Measurements from ENCODE around the gene SUGP2.

SUGP2 gene

DNA sequence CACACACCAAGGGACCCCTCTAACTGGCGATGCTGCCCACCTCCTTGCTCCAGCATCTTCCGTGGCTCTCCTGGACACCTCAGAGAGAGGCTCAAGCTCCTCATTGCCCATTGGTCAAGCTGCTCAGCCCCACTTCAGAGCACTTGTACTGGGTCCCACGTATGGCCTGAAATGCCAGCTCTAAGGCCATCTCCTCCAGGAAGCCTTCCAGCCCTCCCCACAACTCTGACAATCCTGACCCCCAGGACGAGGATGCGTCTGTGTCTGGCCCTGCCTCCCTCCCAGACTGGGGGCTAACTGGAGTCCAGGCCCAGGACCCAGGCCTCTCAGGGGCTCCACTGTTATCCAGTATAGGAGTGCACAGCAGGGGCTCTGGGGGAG is 84.4 kb downstream of the SUGP2 start:
- no peak for DNase-seq

DNA sequence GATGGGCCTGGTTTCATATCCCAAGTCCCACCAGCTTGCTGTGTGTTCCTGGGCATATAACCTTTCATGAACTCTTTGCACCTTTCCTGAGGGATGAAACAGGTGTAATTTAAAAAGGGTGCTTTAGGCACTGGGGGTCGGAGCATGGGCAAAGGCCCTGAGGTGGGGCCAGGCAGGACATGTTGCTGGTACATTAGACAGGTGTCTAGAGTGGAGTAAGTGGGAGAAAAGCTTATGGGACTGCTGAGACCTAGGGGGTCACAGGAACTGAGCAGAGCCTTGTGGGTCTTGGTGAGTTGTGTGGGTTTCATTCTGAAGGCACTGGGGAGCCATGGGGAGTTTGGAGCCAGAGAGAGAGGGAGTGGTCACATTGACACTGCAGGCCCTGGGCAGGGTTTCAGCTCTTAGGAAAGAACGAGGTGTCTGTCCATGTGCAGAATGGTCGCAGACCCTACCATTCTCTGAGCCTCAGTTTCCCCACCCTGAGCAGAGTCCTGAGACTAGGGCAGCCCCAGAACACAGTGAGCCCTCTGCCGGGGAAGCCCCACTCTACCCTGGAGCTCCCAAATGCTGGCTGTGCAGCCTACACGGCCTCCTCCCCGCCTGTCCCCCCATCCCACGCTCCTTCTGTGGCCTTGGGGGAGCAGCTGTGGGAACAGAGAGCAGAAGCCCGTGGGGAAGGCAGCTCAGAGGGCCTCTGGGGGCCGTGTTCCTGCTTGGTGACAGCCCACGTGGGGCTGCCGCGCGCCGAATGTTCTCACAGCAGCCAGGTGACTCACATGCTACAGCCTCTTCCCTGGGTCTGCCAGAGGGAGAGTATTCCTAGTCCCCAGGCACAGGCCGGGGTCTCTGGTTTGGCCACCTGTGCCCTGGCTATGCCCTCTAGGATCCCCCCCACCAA is 85.0 kb downstream of the SUGP2 start:
- no peak for DNase-seq

DNA sequence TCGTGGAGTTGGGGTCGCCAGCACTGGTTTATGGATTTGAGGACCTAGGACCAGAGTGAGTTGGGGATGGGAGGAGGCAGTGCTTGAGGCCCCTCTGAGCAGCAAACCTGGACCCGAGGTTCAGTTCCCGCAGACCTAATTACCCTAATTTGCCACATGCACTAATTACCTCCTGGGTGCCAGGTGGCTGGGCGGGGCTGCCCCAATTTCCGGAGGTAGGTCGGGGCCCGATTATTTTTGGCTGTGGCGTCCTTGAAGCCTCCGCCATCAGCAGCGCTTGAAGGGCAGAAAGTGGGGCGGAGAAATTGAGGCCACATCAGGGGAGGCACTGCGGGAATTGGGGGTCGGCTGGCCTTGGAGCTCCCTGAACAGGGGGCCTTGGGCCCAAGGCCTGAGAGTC is 86.4 kb downstream of the SUGP2 start:
- DNase-seq = peak; percentile 64

DNA sequence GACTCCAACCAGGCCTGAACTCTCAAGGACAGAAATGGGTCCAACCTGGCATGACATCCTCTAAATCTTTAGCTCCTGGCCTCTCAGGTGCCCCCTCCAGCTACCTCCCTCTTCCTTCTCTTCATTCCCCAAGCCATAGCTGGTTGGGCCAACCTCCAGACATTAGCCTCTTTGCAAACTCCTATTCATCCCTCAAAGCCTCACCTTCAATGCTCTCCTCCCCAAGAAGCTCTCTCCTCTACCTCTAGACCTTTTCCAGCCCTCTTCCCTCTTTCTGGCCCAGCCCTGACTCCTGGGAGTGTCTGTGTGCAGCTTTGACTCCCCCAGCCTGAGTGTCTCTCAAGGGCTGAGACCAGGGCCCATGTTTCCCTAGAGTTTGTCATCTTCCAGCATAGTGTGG is 87.0 kb downstream of the SUGP2 start:
- DNase-seq = no peak

DNA sequence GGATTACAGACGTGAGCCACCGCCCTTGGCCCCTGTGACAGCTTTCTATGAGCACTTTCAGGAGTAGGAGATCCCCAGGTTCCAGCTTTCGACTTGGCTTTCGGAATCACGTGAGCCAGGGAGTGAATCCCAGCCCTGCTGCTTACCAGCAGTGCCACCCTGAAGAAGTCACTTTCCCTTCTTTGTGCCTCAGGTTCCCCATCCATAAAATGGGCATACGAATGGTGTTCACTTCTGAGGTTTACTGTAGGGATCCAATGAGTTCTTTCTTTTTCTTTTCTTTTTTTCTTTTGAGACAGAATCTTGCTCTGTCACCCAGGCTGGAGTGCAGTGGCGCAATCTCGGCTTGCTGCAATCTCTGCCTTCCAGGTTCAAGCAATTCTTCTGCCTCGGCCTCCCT is 88.0 kb downstream of the SUGP2 start:
- no peak for DNase-seq

GRCh38 chr19:18943465-18943864 is 89.9 kb downstream of the SUGP2 start:
- DNase-seq = no peak

GRCh38 chr19:18942692-18943091 is 90.6 kb downstream of the SUGP2 start:
- no peak for DNase-seq

DNA sequence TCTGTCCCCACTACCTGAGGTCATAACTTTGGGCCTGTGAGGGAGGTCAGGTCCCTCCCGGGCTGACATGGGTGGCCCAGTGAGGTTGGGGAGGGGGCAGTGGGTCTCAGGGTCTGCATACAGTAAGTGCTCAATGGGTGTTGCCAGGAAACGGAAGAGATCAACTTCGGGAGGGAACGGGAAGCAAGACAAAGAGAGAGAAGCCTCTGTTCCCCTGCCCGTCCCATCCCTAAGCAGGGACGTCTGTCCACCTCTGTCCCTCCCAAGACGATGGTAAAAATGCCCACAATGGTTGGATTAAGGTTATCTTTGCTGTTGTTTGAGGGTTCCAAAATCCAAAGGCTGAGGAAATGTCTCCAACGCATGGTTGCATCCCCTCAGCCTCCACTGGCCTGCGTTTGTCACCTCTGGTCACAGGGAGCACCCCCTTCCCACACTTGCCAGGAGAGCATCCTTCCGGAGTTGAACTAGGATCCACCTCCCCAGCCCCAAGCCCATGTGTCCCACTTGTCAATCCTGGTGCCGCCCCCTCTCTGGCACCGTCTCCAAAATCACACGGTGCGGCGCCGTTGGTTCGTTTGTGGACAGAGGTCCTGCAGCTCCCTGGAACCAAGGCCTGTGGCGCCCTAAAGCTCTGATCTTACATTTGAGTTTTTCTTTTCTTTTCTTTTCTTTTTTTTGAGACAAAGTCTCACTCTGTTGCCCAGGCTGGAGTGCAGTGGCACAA is 91.5 kb downstream of the SUGP2 start:
- DNase-seq = no peak
